ENCODE data around the gene SRA1.

SRA1 gene

DNA sequence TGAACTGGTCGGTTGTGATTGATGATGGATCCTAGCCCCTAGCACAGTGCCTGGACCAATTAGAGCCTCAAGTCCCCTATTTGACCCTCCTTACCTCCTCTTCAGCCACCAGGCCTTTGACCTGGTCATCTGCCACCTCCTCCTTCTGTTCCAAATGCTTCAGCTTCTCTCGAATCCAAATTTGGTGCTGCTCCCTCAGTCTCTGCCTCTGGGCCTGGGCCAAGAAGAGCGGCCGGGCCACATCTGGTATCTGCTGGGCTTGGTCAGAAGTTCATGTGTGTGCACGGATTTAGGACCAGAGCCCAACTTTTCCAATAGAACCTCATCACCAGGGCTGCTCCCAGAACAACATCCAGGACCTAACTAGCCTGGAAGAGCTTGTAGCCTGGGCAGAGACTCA is 13.8 kb upstream of the SRA1 start:
- no peak for DNase-seq (ENCODE audit: low read depth)
- H3K4me3 ChIP-seq (ENCODE audit: low read depth, low read length) = no peak overlapping the region
- TF ChIP-seq, protein P1, sequence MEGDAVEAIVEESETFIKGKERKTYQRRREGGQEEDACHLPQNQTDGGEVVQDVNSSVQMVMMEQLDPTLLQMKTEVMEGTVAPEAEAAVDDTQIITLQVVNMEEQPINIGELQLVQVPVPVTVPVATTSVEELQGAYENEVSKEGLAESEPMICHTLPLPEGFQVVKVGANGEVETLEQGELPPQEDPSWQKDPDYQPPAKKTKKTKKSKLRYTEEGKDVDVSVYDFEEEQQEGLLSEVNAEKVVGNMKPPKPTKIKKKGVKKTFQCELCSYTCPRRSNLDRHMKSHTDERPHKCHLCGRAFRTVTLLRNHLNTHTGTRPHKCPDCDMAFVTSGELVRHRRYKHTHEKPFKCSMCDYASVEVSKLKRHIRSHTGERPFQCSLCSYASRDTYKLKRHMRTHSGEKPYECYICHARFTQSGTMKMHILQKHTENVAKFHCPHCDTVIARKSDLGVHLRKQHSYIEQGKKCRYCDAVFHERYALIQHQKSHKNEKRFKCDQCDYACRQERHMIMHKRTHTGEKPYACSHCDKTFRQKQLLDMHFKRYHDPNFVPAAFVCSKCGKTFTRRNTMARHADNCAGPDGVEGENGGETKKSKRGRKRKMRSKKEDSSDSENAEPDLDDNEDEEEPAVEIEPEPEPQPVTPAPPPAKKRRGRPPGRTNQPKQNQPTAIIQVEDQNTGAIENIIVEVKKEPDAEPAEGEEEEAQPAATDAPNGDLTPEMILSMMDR (conservative IDR thresholded peaks at IDR 0.05; ENCODE audit: low read depth, low read length) = no peak

GRCh38 chr5:140570488-140570887 is 13.2 kb upstream of the SRA1 start:
- DNase-seq (ENCODE audit: low read depth) = no peak
- no peak overlapping the region for H3K4me3 ChIP-seq (ENCODE audit: low read depth, low read length)
- TF ChIP-seq, protein P1 (conservative IDR thresholded peaks at IDR 0.05; ENCODE audit: low read depth, low read length) = no peak

GRCh38 chr5:140570058-140570457 is 12.8 kb upstream of the SRA1 start:
- TF ChIP-seq, protein P1 (conservative IDR thresholded peaks at IDR 0.05; ENCODE audit: low read depth, low read length) = no peak
- DNase-seq (ENCODE audit: low read depth) = no peak
- H3K4me3 ChIP-seq (ENCODE audit: low read depth, low read length) = no peak overlapping the region

DNA sequence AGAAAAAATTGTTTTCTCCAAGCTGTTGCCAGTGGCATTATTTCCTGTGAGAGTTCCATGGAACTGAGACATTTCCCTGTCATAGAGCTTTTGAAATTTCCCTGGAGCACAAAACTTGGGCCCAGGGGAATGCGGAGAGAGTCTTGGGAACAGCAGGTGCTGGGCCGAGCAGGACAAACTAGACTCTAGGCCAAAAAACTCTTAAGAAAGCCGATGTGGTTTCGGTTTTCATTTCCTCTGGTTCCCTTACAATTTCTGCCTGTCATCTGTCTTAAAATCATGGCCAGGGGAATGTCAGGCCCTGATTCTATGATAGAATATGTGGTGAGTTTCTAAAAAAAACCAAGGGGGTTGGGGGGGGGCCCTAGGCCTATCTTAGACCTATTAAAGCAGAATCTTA is 11.9 kb upstream of the SRA1 start:
- no peak for DNase-seq (ENCODE audit: low read depth)
- TF ChIP-seq, protein P1 (conservative IDR thresholded peaks at IDR 0.05; ENCODE audit: low read depth, low read length) = no peak
- H3K4me3 ChIP-seq (ENCODE audit: low read depth, low read length) = no peak overlapping the region

DNA sequence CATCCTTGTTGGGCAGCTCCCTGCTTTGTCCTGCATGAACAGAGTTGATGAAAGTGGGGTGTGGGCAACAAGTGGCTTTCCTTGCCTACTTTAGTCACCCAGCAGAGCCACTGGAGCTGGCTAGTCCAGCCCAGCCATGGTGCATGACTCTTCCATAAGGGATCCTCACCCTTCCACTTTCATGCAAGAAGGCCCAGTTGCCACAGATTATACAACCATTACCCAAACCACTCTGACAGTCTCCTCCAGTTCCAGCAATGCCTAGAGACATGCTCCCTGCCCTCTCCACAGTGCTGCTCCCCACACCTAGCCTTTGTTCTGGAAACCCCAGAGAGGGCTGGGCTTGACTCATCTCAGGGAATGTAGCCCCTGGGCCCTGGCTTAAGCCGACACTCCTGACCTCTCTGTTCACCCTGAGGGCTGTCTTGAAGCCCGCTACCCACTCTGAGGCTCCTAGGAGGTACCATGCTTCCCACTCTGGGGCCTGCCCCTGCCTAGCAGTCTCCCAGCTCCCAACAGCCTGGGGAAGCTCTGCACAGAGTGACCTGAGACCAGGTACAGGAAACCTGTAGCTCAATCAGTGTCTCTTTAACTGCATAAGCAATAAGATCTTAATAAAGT is 11.3 kb upstream of the SRA1 start:
- TF ChIP-seq, protein P1 (conservative IDR thresholded peaks at IDR 0.05; ENCODE audit: low read depth, low read length) = no peak
- DNase-seq (ENCODE audit: low read depth) = no peak
- H3K4me3 ChIP-seq (ENCODE audit: low read depth, low read length) = no peak overlapping the region

DNA sequence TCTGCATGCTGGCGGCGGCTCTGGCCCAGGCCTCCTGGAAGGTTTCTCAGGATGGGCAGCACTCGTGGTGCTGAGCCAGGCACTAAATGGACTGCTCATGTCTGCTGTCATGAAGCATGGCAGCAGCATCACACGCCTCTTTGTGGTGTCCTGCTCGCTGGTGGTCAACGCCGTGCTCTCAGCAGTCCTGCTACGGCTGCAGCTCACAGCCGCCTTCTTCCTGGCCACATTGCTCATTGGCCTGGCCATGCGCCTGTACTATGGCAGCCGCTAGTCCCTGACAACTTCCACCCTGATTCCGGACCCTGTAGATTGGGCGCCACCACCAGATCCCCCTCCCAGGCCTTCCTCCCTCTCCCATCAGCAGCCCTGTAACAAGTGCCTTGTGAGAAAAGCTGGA is 10.6 kb upstream of the SRA1 start:
- no peak for DNase-seq (ENCODE audit: low read depth)
- TF ChIP-seq, protein P1 (conservative IDR thresholded peaks at IDR 0.05; ENCODE audit: low read depth, low read length) = no peak

DNA sequence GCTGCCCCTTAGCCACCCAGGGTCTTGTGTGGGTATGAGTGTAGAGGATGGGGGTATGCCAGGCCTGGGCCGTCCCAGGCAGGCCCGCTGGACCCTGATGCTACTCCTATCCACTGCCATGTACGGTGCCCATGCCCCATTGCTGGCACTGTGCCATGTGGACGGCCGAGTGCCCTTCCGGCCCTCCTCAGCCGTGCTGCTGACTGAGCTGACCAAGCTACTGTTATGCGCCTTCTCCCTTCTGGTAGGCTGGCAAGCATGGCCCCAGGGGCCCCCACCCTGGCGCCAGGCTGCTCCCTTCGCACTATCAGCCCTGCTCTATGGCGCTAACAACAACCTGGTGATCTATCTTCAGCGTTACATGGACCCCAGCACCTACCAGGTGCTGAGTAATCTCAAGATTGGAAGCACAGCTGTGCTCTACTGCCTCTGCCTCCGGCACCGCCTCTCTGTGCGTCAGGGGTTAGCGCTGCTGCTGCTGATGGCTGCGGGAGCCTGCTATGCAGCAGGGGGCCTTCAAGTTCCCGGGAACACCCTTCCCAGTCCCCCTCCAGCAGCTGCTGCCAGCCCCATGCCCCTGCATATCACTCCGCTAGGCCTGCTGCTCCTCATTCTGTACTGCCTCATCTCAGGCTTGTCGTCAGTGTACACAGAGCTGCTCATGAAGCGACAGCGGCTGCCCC is 10.0 kb upstream of the SRA1 start:
- no peak for DNase-seq (ENCODE audit: low read depth)
- H3K4me3 ChIP-seq (ENCODE audit: low read depth, low read length) = no peak overlapping the region
- TF ChIP-seq, protein P1 (conservative IDR thresholded peaks at IDR 0.05; ENCODE audit: low read depth, low read length) = no peak

More for the DNA sequence above, 10.6 kb upstream of the SRA1 start:
- no peak overlapping the region for H3K4me3 ChIP-seq (ENCODE audit: low read depth, low read length)

All from choroid plexus epithelial cell (primary cell).